GM23338 (cell line): ENCODE data around the gene PPP1CA. TPM values are rescaled to one million over a fixed set of nuclear protein-coding genes. Genes with fewer than 3 reads are reported as not detected.

Experiments used
- ATAC-seq: fragments of 200-7000 bp; cut with Tn5 transposase; 3 replicates; pipeline ENCODE4 v1.9.1; 2020
- DNase-seq: peaks from one replicate; pipeline ENCODE4 v3.0.0-alpha.2; 2015; ENCODE audit warnings: low spot score
- H2AFZ ChIP-seq: fragments of 200-600 bp; sonication (generic); 2 replicates; pipeline ENCODE4 v1.8.0; 2016; ENCODE audit warnings: antibody characterized with exemption, mild to moderate bottlenecking, moderate library complexity
- H3F3A ChIP-seq: fragments of 200-600 bp; sonication (generic); replicated peaks from 2 replicates; pipeline ENCODE4 v1.8.0; 2017; ENCODE audit warnings: antibody characterized with exemption, mixed run types, low read depth
- H3K27ac ChIP-seq: fragments of 200-600 bp; sonication (generic); 2 replicates; pipeline ENCODE4 v1.6.1; 2016; ENCODE audit warnings: low read depth
- H3K27me3 ChIP-seq: fragments of 200-600 bp; sonication (generic); 2 replicates; pipeline ENCODE4 v1.8.0; 2016; ENCODE audit warnings: mild to moderate bottlenecking, mixed run types, moderate library complexity; ENCODE audit not compliant: insufficient read depth
- H3K36me3 ChIP-seq: fragments of 200-600 bp; sonication (generic); 2 replicates; pipeline ENCODE4 v1.8.0; 2016; ENCODE audit warnings: mild to moderate bottlenecking; ENCODE audit not compliant: insufficient read depth
- H3K4me1 ChIP-seq: fragments of 200-600 bp; sonication (generic); 2 replicates; pipeline ENCODE4 v1.8.0; 2016; ENCODE audit warnings: mild to moderate bottlenecking, moderate library complexity; ENCODE audit not compliant: insufficient read depth
- H3K4me2 ChIP-seq: fragments of 200-600 bp; sonication (generic); 2 replicates; pipeline ENCODE4 v1.7.1; 2017; ENCODE audit warnings: mixed run types
- H3K4me3 ChIP-seq: fragments of 200-600 bp; sonication (generic); 2 replicates; pipeline ENCODE4 v1.6.1; 2016; ENCODE audit warnings: mixed run types
- H3K79me2 ChIP-seq: fragments of 200-600 bp; sonication (generic); replicated peaks from 2 replicates; pipeline ENCODE4 v1.8.0; 2017; ENCODE audit warnings: mild to moderate bottlenecking; ENCODE audit not compliant: insufficient read depth
- H3K9me2 ChIP-seq: fragments of 200-600 bp; sonication (generic); 2 replicates; pipeline ENCODE4 v1.8.0; 2017; ENCODE audit not compliant: insufficient read depth
- H4K20me1 ChIP-seq: fragments of 200-600 bp; sonication (generic); replicated peaks from 2 replicates; pipeline ENCODE4 v1.8.0; 2017; ENCODE audit warnings: mild to moderate bottlenecking; ENCODE audit not compliant: insufficient read depth
- H3K27ac Mint-ChIP-seq: 2 replicates; pipeline ENCODE4 v1.8.0; 2020; ENCODE audit warnings: inconsistent platforms, mild to moderate bottlenecking, moderate library complexity, mixed read lengths
- H3K27me3 Mint-ChIP-seq: 3 replicates; pipeline ENCODE4 v1.8.0; 2022; ENCODE audit warnings: low read depth, mild to moderate bottlenecking, moderate library complexity, mixed read lengths, inconsistent platforms; ENCODE audit not compliant: insufficient read depth, poor library complexity
- H3K36me3 Mint-ChIP-seq: 3 replicates; pipeline ENCODE4 v1.8.0; 2021; ENCODE audit warnings: low read depth, mild to moderate bottlenecking, inconsistent platforms, moderate library complexity, mixed read lengths
- H3K4me1 Mint-ChIP-seq: 3 replicates; pipeline ENCODE4 v1.8.0; 2020; ENCODE audit warnings: mild to moderate bottlenecking, inconsistent platforms, mixed read lengths
- H3K4me3 Mint-ChIP-seq: 3 replicates; pipeline ENCODE4 v1.8.0; 2021; ENCODE audit warnings: moderate library complexity, mild to moderate bottlenecking, inconsistent platforms, mixed read lengths
- H3K9me3 Mint-ChIP-seq: 3 replicates; pipeline ENCODE4 v1.8.0; 2020; ENCODE audit warnings: moderate library complexity, mild to moderate bottlenecking, inconsistent platforms, mixed read lengths
- CREB1 ChIP-seq: fragments of 250-450 bp; sonication (Bioruptor Pico); IDR thresholded peaks from 2 replicates; pipeline ENCODE4 v1.5.0; 2020; ENCODE audit warnings: low read depth, mild to moderate bottlenecking, moderate library complexity
- CTCF ChIP-seq, 2 experiments: fragments of 200-600 bp in 1 of 2; sonication (generic) in 1 of 2; conservative IDR thresholded peaks; 2 replicates each; pipeline versions ENCODE4 v1.5.1 to v1.6.1; 2016 to 2017; ENCODE audit warnings: antibody characterized with exemption in 2 of 2, low read depth in 2 of 2, mild to moderate bottlenecking in 2 of 2, moderate library complexity in 1 of 2
- EZH2 ChIP-seq: fragments of 200-600 bp; sonication (generic); IDR thresholded peaks from one replicate; pipeline ENCODE4 v1.8.0; 2017; ENCODE audit warnings: antibody characterized with exemption, mild to moderate bottlenecking, low read depth; ENCODE audit not compliant: unreplicated experiment
- EZH2phosphoT487 ChIP-seq: fragments of 200-600 bp; sonication (generic); IDR thresholded peaks from one replicate; pipeline ENCODE4 v1.8.1; 2018; ENCODE audit warnings: antibody characterized with exemption; ENCODE audit not compliant: unreplicated experiment
- JUNB ChIP-seq: IDR thresholded peaks from one replicate; pipeline ENCODE4 v1.6.1; 2016; ENCODE audit warnings: antibody characterized with exemption; ENCODE audit not compliant: unreplicated experiment
- NANOG ChIP-seq: IDR thresholded peaks from 2 replicates; pipeline ENCODE4 v1.6.1; 2016; ENCODE audit warnings: antibody characterized with exemption, borderline replicate concordance
- POLR2AphosphoS5 ChIP-seq: IDR thresholded peaks from 2 replicates; pipeline ENCODE4 v1.6.1; 2016; ENCODE audit warnings: antibody characterized with exemption, low read depth
- STAT1 ChIP-seq: IDR thresholded peaks from one replicate; pipeline ENCODE4 v1.6.1; 2016; ENCODE audit warnings: antibody characterized with exemption; ENCODE audit not compliant: unreplicated experiment
- ZNF331 ChIP-seq: fragments of 250-450 bp; sonication (Bioruptor Pico); IDR thresholded peaks from 2 replicates; pipeline ENCODE4 v1.5.0; 2020; ENCODE audit warnings: low read depth, mild to moderate bottlenecking, moderate library complexity
- ZNF462 ChIP-seq: fragments of 250-450 bp; sonication (Bioruptor Pico); IDR thresholded peaks from 2 replicates; pipeline ENCODE4 v1.5.0; 2020; ENCODE audit warnings: mild to moderate bottlenecking, moderate library complexity
- polyA plus RNA-seq: library from polyadenylated mRNA; unstranded; fragments of >200 nt; fragmentation: Nextera tagmentation; extraction: Ambion mirVana; gene quantifications from 2 replicates; pipeline ENCODE4 v1.2.1, GENCODE V29; 2016
- total RNA-seq: library from RNA; depleted of rRNA; stranded (reverse); fragments of >200 nt; shearing (Covaris generic); gene quantifications from 2 replicates; pipeline ENCODE4 v1.2.3, GENCODE V29; 2014

The PPP1CA gene
- total and polyA plus RNA-seq, 2 experiments from 2014 or later, result 217 to 237 TPM

- no peak overlapping the region for H3K4me2 ChIP-seq
- H3K4me3 Mint-ChIP-seq, result no peak overlapping the region
- no peak for ATAC-seq
- no peaks in the 10 kb centered on the region for H3K79me2 ChIP-seq
- H3K9me3 Mint-ChIP-seq, result no peaks in the 10 kb centered on the region
- no peaks in the 10 kb centered on the region for H3K36me3 Mint-ChIP-seq
- H3K27ac Mint-ChIP-seq, result no peak overlapping the region
- no peak overlapping the region for H3K27ac ChIP-seq
- H3K4me1 Mint-ChIP-seq, result peaks cover 30% of the 10 kb centered on the region
- no peak for TF ChIP-seq NANOG
- TF ChIP-seq CTCF (conservative IDR thresholded peaks at IDR 0.05; ENCODE audit: low read depth in 2 of 2), result no peak
- no peak for TF ChIP-seq EZH2phosphoT487
- TF ChIP-seq JUNB, result no peak
- TF ChIP-seq EZH2, result no peak
- H3K9me2 ChIP-seq, result no peaks in the 10 kb centered on the region
- H2AFZ ChIP-seq, result no peak overlapping the region
- H3K27me3 ChIP-seq, result peaks cover 11% of the 10 kb centered on the region; the same call in 1 of the 2 replicates
- H4K20me1 ChIP-seq, result no peaks in the 10 kb centered on the region
- H3K4me1 ChIP-seq, result peaks cover 12% of the 10 kb centered on the region; the same call in 1 of the 2 replicates
- H3K27me3 Mint-ChIP-seq, result peaks cover 35% of the 10 kb centered on the region
- no peaks in the 10 kb centered on the region for H3F3A ChIP-seq
- DNase-seq, result no peak
- H3K36me3 ChIP-seq, result no peaks in the 10 kb centered on the region
- no peak overlapping the region for H3K4me3 ChIP-seq
Observed at GRCh38 chr11:67411785-67412152, 10.1 kb upstream of the PPP1CA start.

DNA sequence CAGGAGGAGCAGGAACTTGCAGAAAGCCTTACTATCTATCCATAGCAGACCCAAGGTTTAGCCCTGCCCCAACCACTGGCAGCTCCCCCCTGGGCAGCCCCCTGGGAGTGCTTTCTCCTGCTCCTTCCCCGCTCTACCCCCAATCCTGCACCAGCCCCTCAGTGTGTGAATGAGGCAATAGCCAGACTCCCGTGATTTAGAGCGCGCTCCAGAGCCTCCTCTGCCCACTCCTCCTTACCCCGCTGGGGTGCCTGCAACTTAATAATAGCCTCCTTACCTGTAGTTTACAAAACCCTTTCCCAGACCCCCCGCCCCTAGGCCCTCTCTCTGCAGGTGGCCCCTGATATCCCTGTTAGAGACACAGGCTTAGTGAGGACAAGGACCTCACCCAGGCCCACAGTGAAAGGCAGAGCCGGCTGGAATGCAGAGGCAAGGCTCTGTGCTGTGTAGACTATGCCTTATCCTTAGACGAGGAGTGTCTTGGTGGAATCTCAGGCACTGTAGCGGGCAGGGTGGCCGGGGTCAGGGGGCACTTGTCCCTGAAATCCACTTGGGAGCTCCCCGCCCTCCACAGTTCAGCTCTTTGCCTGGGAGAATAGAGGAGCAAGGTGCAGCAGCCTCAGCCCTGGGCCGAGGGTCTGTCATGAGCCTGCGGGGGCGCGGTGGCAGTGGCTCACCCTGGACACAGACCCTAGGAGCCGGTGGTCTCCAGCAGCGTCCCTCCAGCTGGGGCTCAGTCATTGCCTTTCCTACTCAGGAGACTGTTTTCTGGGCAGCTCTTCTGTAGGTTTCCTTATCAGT is 9.5 kb upstream of the PPP1CA start:
- TF ChIP-seq JUNB (no peak), EZH2phosphoT487 (no peak), ZNF331 (CRISPR knock-in tag) (no peak), EZH2 (no peak), POLR2AphosphoS5 (no peak), ZNF462 (CRISPR knock-in tag) (no peak), CREB1 (CRISPR knock-in tag) (no peak), STAT1 (no peak)
- H4K20me1 ChIP-seq, result no peaks in the 10 kb centered on the region
- peaks cover 33% of the 10 kb centered on the region for H3K27me3 Mint-ChIP-seq
- peaks cover 11% of the 10 kb centered on the region; the same call in 1 of the 2 replicates for H3K27me3 ChIP-seq
- no peaks in the 10 kb centered on the region for H3K9me2 ChIP-seq
- H2AFZ ChIP-seq, result no peak overlapping the region
- no peaks in the 10 kb centered on the region for H3F3A ChIP-seq
- H3K79me2 ChIP-seq, result no peaks in the 10 kb centered on the region
- no peaks in the 10 kb centered on the region for H3K36me3 Mint-ChIP-seq
- no peak overlapping the region; the same call in 2 of the 3 replicates for H3K4me3 Mint-ChIP-seq
- no peak for ATAC-seq
- H3K4me2 ChIP-seq, result no peak overlapping the region
- no peaks in the 10 kb centered on the region for H3K9me3 Mint-ChIP-seq
- peaks cover 24% of the 10 kb centered on the region for H3K4me1 Mint-ChIP-seq
- H3K4me3 ChIP-seq, result no peak overlapping the region
- DNase-seq, result no peak
- no peak overlapping the region for H3K27ac Mint-ChIP-seq
- H3K4me1 ChIP-seq, result peaks cover 7% of the 10 kb centered on the region; the same call in 1 of the 2 replicates
- no peak overlapping the region for H3K27ac ChIP-seq
- H3K36me3 ChIP-seq, result no peaks in the 10 kb centered on the region
